Neural progenitor cell (in vitro differentiated cells): ENCODE results near the gene ZBTB7A.

Experiments
- CTCF ChIP-seq: fragments of 200-600 bp; sonication (generic); IDR thresholded peaks from 2 replicates; pipeline ENCODE4 v1.5.1; 2017; ENCODE audit warnings: antibody characterized with exemption, mild to moderate bottlenecking
- EZH2 ChIP-seq: fragments of 200-600 bp; sonication (generic); IDR thresholded peaks from 2 replicates; pipeline ENCODE4 v1.6.1; 2017; ENCODE audit warnings: antibody characterized with exemption, mild to moderate bottlenecking, moderate library complexity
- EZH2phosphoT487 ChIP-seq: fragments of 200-600 bp; sonication (generic); IDR thresholded peaks from 2 replicates; pipeline ENCODE4 v1.6.1; 2017; ENCODE audit warnings: antibody characterized with exemption

- no peak for TF ChIP-seq CTCF
- no peak for TF ChIP-seq EZH2
- TF ChIP-seq EZH2phosphoT487 = no peak
These were observed 48.5 kb downstream of the ZBTB7A start for GRCh38 chr19:4018140-4018613.
